Colonic mucosa (tissue), 4 donors: ENCODE results near the gene LOC128125822.
"Not testable (repeated sequence)": the region's sequence is repeated elsewhere in the genome, so short reads cannot be mapped to it uniquely, and the experiment has no call there.

ENCODE experiments used
- DNase-seq: peaks from one replicate; pipeline ENCODE4 v3.0.0-alpha.2; 2020
- H3K27ac ChIP-seq: fragments of 200-600 bp; one replicate; pipeline ENCODE4 v1.8.0; 2021
- H3K27me3 ChIP-seq: fragments of 200-600 bp; one replicate; pipeline ENCODE4 v1.8.0; 2021
- H3K36me3 ChIP-seq: fragments of 200-600 bp; one replicate; pipeline ENCODE4 v1.8.0; 2021
- H3K4me1 ChIP-seq: fragments of 200-600 bp; one replicate; pipeline ENCODE4 v1.8.0; 2021; ENCODE audit warnings: mild to moderate bottlenecking
- H3K4me3 ChIP-seq: fragments of 200-600 bp; one replicate; pipeline ENCODE4 v1.8.0; 2021
- H3K9ac ChIP-seq, 2 donors: one replicate each; pipeline ENCODE4 v1.7.0; 2013; ENCODE audit warnings: control low read depth in 2 of 2, low read depth in 2 of 2, low read length in 2 of 2
- H3K9me3 ChIP-seq: fragments of 200-600 bp; one replicate; pipeline ENCODE4 v1.8.0; 2021
- intact Hi-C: fragments of 100-400 bp; cut with DNase I; formaldehyde crosslinking; loops from one replicate; pipeline ENCODE4 v1.14.1; 2022
- TF ChIP-seq, protein P1 (sequence below): fragments of 200-600 bp; IDR thresholded peaks from one replicate; pipeline ENCODE4 v1.8.0; 2022; ENCODE audit warnings: antibody characterized with exemption, mild to moderate bottlenecking
- donor health status: healthy.
- donor health status: DM: no; HTN: no; CAD: no.
- donor health status: DM: no; HTN: no; CAD: no.

The LOC128125822 gene

DNA sequence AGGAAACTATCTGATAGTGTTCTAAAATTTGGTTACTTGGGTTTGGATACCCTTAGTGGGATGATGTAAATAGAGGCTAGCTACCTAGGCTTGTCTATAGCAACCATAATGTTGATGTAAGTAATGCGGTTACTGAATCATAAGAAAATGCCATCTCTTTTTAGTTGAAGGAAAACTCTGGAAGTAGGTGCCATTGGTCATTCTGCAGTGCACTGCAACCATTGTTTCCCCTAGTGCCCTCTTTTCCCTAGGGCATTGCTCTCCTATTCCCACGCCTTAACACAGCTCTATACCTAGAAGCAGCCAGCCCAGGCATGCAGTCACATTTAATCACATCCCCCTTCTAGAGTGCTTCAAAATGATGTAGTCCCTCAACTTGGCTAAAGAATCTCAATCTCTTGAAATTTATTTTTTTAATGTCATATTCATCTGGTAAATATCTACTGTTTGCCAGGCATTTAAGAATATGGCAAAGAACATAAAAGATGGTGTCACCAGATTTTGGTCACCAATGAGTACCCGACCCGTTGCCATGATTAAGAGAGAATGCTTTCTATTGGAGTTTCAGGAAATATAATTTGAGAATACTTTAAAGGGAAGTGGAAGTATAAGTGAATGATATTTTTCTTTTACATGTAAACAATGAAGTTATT, 10.4 kb downstream of the LOC128125822 start:
- TF ChIP-seq, protein P1, sequence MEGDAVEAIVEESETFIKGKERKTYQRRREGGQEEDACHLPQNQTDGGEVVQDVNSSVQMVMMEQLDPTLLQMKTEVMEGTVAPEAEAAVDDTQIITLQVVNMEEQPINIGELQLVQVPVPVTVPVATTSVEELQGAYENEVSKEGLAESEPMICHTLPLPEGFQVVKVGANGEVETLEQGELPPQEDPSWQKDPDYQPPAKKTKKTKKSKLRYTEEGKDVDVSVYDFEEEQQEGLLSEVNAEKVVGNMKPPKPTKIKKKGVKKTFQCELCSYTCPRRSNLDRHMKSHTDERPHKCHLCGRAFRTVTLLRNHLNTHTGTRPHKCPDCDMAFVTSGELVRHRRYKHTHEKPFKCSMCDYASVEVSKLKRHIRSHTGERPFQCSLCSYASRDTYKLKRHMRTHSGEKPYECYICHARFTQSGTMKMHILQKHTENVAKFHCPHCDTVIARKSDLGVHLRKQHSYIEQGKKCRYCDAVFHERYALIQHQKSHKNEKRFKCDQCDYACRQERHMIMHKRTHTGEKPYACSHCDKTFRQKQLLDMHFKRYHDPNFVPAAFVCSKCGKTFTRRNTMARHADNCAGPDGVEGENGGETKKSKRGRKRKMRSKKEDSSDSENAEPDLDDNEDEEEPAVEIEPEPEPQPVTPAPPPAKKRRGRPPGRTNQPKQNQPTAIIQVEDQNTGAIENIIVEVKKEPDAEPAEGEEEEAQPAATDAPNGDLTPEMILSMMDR: no peak
- intact Hi-C loops: no loop called here
- no peaks in the 10 kb centered on the region for H3K27me3 ChIP-seq
- H3K36me3 ChIP-seq: peaks cover 10% of the 10 kb centered on the region
- no peaks in the 10 kb centered on the region for H3K4me1 ChIP-seq
- no peaks in the 10 kb centered on the region for H3K9me3 ChIP-seq
- no peak for DNase-seq
- H3K4me3 ChIP-seq: no peak overlapping the region
- no peak overlapping the region for H3K27ac ChIP-seq
- H3K9ac ChIP-seq: no peak overlapping the region

DNA sequence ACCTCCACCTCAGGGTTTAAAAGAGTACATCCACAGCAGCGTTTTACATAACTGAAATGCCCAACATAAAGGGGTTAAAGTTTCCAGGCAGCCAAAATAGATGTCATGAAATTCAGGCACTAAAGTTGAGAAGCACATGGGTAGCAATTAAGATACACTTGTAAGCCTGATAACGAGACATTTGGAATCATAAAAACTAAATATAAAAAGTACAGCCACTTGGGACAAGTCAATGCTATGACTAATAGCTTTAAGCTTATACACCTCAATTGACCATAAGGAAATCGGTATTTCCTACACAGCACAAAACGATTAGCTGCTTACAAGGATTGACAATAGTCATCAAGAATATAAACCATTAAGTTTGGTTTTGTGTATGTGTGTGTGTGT, 11.8 kb downstream of the LOC128125822 start:
- intact Hi-C loops: no loop called here
- H3K27ac ChIP-seq: no peak overlapping the region
- H3K9me3 ChIP-seq: no peaks in the 10 kb centered on the region
- H3K9ac ChIP-seq: no peak overlapping the region
- peaks cover 5% of the 10 kb centered on the region for H3K36me3 ChIP-seq
- no peaks in the 10 kb centered on the region for H3K27me3 ChIP-seq
- TF ChIP-seq, protein P1: no peak
- no peaks in the 10 kb centered on the region for H3K4me1 ChIP-seq
- H3K4me3 ChIP-seq: no peak overlapping the region
- DNase-seq: no peak

DNA sequence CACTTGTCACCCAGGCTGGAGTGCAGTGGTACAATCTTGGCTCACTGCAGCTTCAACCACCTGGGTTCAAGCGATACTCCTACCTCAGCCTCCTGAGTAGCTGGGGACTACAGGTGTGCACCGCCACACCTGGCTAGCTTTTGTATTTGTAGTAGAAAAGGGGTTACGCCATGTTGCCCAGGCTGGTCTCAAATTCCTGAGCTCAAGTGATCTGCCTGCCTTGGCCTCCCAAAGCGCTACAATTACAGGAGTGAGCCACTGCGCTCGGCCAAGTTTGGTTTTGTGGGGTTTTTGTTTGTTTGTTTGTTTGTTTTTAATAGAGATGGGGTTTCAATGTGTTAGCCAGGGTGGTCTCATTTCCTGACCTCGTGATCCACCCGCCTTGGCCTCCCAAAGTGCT, 12.3 kb downstream of the LOC128125822 start:
- no peaks in the 10 kb centered on the region for H3K4me1 ChIP-seq
- no peak for DNase-seq
- TF ChIP-seq, protein P1: no peak
- H3K27ac ChIP-seq: no peak overlapping the region
- H3K27me3 ChIP-seq: no peaks in the 10 kb centered on the region
- no peak overlapping the region for H3K4me3 ChIP-seq
- H3K9me3 ChIP-seq: no peaks in the 10 kb centered on the region
- peaks cover under 1% of the 10 kb centered on the region for H3K36me3 ChIP-seq
- H3K9ac ChIP-seq: no peak overlapping the region
- intact Hi-C loops: no loop called here

DNA sequence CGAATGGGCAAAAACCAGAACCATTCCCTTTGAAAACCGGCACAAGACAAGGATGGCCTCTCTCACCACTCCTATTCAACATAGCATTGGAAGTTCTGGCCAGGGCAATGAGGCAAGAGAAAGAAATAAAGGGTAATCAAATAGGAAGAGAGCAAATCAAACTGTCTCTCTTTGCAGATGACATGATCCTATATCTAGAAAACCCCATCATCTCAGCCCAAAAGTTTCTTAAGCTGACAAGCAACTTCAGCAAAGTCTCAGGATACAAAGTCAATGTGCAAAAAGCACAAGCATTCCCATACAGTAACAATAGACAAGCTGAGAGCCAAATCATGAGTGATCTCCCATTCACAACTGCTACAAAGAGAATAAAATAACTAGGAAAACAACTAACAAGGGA, 13.4 kb downstream of the LOC128125822 start:
- H3K4me3 ChIP-seq, H3K9me3 ChIP-seq, DNase-seq, H3K27ac ChIP-seq, intact Hi-C loops, H3K27me3 ChIP-seq, H3K36me3 ChIP-seq, H3K9ac ChIP-seq, H3K4me1 ChIP-seq: not testable (repeated sequence)

DNA sequence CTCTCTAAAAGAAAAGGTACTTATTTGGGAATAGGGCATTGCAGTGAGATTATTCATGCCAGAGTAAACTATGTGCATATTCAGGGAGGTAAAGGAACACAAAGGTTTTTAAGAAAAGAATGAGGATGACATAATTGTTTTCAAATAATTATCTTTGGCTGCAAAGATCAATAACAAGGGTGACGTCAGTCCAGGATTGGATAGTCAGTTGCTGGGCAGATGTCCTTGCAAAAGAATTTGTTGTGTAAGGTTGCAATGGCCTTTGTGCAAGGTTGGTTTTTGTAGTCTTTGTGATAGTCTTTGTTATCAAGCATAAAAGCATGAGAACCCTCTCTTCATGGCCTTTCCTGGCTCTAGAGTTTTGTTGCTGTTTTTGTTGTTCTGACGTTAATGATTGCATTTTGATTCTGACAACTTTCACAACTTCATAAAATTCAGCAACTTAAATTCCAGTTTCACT, 17.7 kb downstream of the LOC128125822 start:
- TF ChIP-seq, protein P1: no peak
- H3K36me3 ChIP-seq: no peaks in the 10 kb centered on the region
- no peaks in the 10 kb centered on the region for H3K27me3 ChIP-seq
- no peaks in the 10 kb centered on the region for H3K9me3 ChIP-seq
- no peak for DNase-seq
- intact Hi-C loops: no loop called here
- H3K4me3 ChIP-seq: no peak overlapping the region
- no peaks in the 10 kb centered on the region for H3K4me1 ChIP-seq
- no peak overlapping the region for H3K9ac ChIP-seq
- H3K27ac ChIP-seq: no peak overlapping the region

DNA sequence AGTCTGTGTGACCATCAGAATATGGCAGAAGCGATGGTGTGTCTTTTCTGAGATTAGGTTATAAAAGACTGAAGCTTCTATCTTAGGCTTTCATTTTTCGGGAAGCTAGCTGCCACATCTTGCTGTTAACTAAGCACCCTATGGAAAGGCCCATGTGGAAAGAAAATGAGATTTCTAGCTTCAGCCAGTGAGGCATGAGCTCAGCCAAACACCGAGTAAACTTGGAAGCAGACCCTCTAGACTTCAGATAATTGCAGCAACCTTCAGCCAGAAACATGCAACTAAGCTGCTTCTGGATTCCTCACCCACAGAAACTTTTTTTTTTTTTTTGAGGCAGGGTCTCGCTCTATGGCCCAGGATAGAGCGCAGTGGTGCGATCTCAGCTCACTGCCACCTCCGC, 20.6 kb downstream of the LOC128125822 start:
- no peak overlapping the region for H3K27ac ChIP-seq
- no peak overlapping the region for H3K9ac ChIP-seq
- H3K9me3 ChIP-seq: no peaks in the 10 kb centered on the region
- no peaks in the 10 kb centered on the region for H3K36me3 ChIP-seq
- intact Hi-C loops: no loop called here
- no peak for DNase-seq
- H3K27me3 ChIP-seq: no peaks in the 10 kb centered on the region
- H3K4me1 ChIP-seq: no peaks in the 10 kb centered on the region
- TF ChIP-seq, protein P1: no peak
- no peak overlapping the region for H3K4me3 ChIP-seq
